Activated T-cell treated with anti-CD3 and anti-CD28 coated beads, Interleukin-2, amount 50 U/mL, for 72 hours (primary cell): ENCODE data around the gene GAGE10. TPM values are rescaled to one million over a fixed set of nuclear protein-coding genes. Genes with fewer than 3 reads are reported as not detected.

Experiments used
- ATAC-seq, 2 donors: fragments of 150-1000 bp; cut with Tn5 transposase; replicated peaks in 1 of 2; 2 replicates each; pipeline ENCODE4 v1.10.0; 2021; ENCODE audit warnings: moderate library complexity in 2 of 2, mild to moderate bottlenecking in 1 of 2
- DNase-seq, 2 donors: peaks; one replicate each; pipeline ENCODE4 v3.0.0; 2021 to 2022; ENCODE audit warnings: mixed read lengths in 1 of 2
- H3K27ac Mint-ChIP-seq: one replicate; pipeline ENCODE4 v1.8.0; 2022; ENCODE audit warnings: mild to moderate bottlenecking, moderate library complexity, mixed read lengths
- H3K27me3 Mint-ChIP-seq: one replicate; pipeline ENCODE4 v1.8.0; 2022; ENCODE audit warnings: low read depth, mixed read lengths
- H3K36me3 Mint-ChIP-seq, 2 donors: one replicate each; pipeline ENCODE4 v1.8.0; 2022; ENCODE audit warnings: mixed read lengths in 2 of 2, mild to moderate bottlenecking in 1 of 2; ENCODE audit not compliant: insufficient read depth in 2 of 2
- H3K4me1 Mint-ChIP-seq: one replicate; pipeline ENCODE4 v1.8.0; 2022; ENCODE audit warnings: low read depth, mixed read lengths
- H3K4me3 Mint-ChIP-seq, 2 donors: one replicate each; pipeline ENCODE4 v1.8.0; 2022; ENCODE audit warnings: mild to moderate bottlenecking in 2 of 2, mixed read lengths in 2 of 2, moderate library complexity in 2 of 2
- H3K9me3 Mint-ChIP-seq, 2 donors: one replicate each; pipeline ENCODE4 v1.8.0; 2022; ENCODE audit warnings: mixed read lengths in 2 of 2
- total RNA-seq, 2 donors: library from RNA; stranded (reverse); gene quantifications; one replicate each; pipeline ENCODE4 v1.2.3, GENCODE V29; 2022

Gene GAGE10
- total RNA-seq, 2 donors from 2014 or later, result not detected

DNA sequence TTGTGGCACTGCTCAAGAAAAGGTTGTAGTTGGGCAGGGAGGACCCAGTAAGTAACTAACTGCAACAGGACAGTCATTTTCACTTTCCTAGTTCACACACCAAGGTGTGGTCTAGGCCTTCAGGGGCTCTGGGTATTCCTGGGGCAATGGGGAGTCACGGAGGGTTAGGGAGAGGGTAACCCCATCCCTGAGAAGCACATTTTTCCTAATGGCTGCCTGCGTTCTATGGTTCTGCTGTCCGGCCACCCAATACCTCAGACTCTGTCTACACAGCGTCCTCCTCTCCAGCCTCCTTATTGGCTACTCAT lies 34.8 kb upstream of the GAGE10 start:
- Mint-ChIP-seq H3K36me3 (peaks cover 3 to 5% of the 10 kb centered on the region in 2 donors), H3K4me1 (peaks cover 57% of the 10 kb centered on the region)

GRCh38 chrX:49269010-49269766 lies 34.3 kb upstream of the GAGE10 start:
- Mint-ChIP-seq H3K4me3 (peak overlapping the region; percentile 86 to 95), H3K27ac (peak overlapping the region; percentile 96), H3K9me3 (no peaks in the 10 kb centered on the region), H3K4me1 (peaks cover 57% of the 10 kb centered on the region), H3K27me3 (peaks cover 8% of the 10 kb centered on the region), H3K36me3 (peaks cover 3 to 5% of the 10 kb centered on the region in 2 donors)
- peak; percentile 92 to 96 for DNase-seq
- ATAC-seq, result peak; percentile 82

More for the DNA sequence above, 34.8 kb upstream of the GAGE10 start:
- H3K4me3 Mint-ChIP-seq, result peak overlapping the region; percentile 86 to 95
- peaks cover 8% of the 10 kb centered on the region for H3K27me3 Mint-ChIP-seq
- no peaks in the 10 kb centered on the region for H3K9me3 Mint-ChIP-seq
- peak overlapping the region; percentile 96 for H3K27ac Mint-ChIP-seq
- ATAC-seq, result no peak
- DNase-seq, result no peak

DNA sequence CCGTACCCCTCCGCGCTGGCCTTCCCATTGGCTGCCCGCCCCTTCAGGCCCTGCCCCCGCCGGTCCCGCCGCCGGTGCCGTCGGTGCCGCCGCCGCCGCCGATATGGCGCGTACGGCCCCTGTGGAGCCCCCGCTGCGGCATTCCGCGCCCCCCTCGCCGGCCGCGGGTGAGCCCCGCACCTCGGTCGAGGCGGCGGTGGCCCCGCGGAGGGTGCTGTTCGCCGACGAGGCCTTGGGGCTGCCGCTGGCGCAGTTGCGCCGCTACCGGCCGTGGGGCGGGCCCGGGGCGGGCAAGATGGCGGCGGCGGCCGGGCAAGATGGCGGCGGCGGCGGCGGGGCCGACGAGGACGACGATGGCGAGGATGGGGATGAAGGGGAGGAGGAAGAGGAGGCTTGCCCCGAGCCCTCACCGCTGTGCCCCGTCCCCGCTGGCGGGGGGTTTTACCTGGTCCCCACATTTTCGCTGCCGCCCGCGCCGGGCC lies 33.6 kb upstream of the GAGE10 start, which contains the start of gene PPP1R3F:
Gene PPP1R3F (plus strand): TSS at position 27 of the 482 bp plus-strand sequence. CDS start 77 bp downstream, at position 104.
- Mint-ChIP-seq H3K36me3 (peaks cover 4 to 7% of the 10 kb centered on the region in 2 donors), H3K4me1 (peaks cover 57% of the 10 kb centered on the region), H3K4me3 (peak within 1 kb of the TSS; percentile 86 to 95), H3K27ac (peak within 1 kb of the TSS; percentile 96), H3K27me3 (peaks cover 9% of the 10 kb centered on the region), H3K9me3 (no peaks in the 10 kb centered on the region)
- ATAC-seq, result peak; percentile 2
- no peak for DNase-seq

DNA sequence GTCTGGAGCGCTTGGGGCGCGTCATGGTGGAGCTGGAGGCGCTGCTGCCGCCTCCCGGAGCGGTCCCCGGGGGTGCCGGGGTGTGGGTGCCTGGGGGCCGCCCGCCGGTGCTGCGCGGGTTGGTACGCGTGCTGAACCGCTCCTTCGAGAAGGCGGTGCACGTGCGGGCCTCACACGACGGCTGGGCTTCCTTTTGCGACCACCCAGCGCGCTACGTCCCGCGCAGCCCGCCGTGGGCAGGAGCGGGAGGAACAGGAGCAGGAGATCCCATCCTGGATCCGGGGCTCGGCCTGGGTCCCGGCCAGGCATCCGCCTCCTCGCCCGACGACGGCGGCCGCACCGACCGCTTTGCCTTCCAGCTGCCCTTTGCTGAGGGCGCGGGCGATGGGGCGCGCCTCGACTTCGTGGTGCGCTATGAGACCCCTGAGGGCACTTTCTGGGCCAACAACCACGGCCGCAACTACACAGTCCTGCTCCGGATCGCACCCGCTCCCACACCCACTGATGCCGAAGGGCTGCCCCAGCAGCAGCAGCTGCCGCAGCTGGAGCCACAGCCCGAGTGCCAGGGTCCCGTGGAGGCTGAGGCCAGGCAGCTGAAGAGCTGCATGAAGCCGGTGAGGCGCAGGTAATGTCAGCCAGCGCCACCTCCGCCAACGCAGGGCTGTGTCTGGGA lies 33.1 kb upstream of the GAGE10 start:
- Mint-ChIP-seq H3K27me3 (peaks cover 14% of the 10 kb centered on the region), H3K4me3 (peak overlapping the region; percentile 70 to 78), H3K27ac (peak overlapping the region; percentile 81), H3K36me3 (peaks cover 7 to 9% of the 10 kb centered on the region in 2 donors), H3K9me3 (no peaks in the 10 kb centered on the region), H3K4me1 (peaks cover 58% of the 10 kb centered on the region)
- ATAC-seq, result no peak
- DNase-seq, result no peak

DNA sequence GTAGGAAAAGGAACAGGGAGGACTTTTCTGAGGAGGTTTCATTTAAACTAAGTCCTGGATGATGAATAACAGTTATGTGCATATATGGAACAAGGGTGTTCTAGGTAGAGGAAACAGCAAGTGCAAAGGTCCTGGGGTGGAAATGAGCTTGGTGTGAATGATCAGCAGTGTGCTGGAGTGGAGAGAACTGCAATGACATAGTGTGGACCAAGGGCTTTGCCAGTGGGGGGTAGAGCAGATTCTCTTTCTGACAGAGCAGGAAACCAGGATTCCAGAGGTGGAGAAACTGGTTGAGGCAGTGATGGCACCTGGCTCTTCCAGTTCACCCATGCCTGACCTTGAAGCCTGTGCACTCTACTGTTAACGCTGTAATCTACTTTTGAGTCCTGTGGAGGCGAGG lies 32.1 kb upstream of the GAGE10 start:
- Mint-ChIP-seq H3K4me1 (peaks cover 68% of the 10 kb centered on the region), H3K4me3 (peak overlapping the region; percentile 70 to 78), H3K27me3 (peaks cover 18% of the 10 kb centered on the region), H3K36me3 (peaks cover 7 to 9% of the 10 kb centered on the region in 2 donors), H3K27ac (peak overlapping the region; percentile 81), H3K9me3 (no peaks in the 10 kb centered on the region)
- DNase-seq (no peak), ATAC-seq (no peak)

DNA sequence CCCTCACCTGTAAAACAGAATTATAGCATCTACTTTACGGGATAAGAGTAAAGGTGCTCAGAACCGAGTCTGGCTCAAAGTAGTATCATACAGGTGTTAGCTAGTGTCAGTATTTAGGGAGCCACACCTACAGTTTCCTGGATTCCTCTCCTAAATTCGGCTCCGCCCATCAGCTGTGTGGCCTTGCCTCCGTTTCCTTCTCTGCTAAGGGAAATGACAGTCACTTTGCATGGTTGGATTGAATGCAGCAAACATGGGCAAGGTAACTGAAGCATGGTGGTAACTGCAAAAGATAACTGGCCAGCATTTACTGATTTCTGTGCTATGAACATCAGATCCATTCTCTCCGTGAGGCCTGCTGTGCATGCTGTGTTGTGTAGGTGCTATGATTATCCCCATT lies 31.0 kb upstream of the GAGE10 start:
- ATAC-seq (no peak), DNase-seq (no peak)
- Mint-ChIP-seq H3K36me3 (peaks cover 7 to 9% of the 10 kb centered on the region in 2 donors), H3K27me3 (peaks cover 14% of the 10 kb centered on the region), H3K4me1 (peaks cover 76% of the 10 kb centered on the region), H3K27ac (peak overlapping the region; percentile 62), H3K9me3 (no peaks in the 10 kb centered on the region), H3K4me3 (peak overlapping the region; percentile 70 to 78)

- Mint-ChIP-seq H3K9me3 (no peaks in the 10 kb centered on the region), H3K4me3 (peak overlapping the region; percentile 70 to 78), H3K27me3 (peaks cover 11% of the 10 kb centered on the region), H3K36me3 (peaks cover 7 to 9% of the 10 kb centered on the region in 2 donors), H3K27ac (peak overlapping the region; percentile 62), H3K4me1 (peaks cover 76% of the 10 kb centered on the region)
- peak; percentile 8 to 19 for ATAC-seq
- DNase-seq, result peak; percentile 48 to 55
Measured at GRCh38 chrX:49273181-49273727, 30.2 kb upstream of the GAGE10 start.

DNA sequence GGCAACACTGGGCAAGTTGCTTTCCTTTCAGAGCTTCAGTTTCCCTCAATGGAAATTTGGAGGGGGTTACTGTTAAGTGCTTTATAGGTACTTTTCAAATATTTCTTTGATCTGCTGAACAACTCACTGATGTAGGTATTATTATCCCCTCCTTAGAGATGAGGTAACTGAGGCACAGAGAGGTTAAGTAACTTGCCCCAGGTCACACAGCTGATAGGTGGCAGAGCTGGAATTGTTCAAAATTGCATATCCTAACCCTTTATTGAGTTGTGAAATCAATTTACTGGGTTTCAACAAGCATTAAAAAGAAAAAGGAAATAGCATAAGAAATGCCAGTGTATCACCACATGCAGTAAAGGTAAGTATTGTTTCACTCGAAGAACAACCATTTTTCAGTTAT lies 27.2 kb upstream of the GAGE10 start:
- Mint-ChIP-seq H3K4me1 (peaks cover 92% of the 10 kb centered on the region), H3K9me3 (no peaks in the 10 kb centered on the region), H3K27me3 (peaks cover 11% of the 10 kb centered on the region), H3K27ac (peak overlapping the region; percentile 97), H3K4me3 (peak overlapping the region; percentile 70 to 89), H3K36me3 (peaks cover 5% of the 10 kb centered on the region in 2 donors)
- ATAC-seq, result no peak
- no peak for DNase-seq

- DNase-seq (peak; percentile 40 to 57), ATAC-seq (peak; percentile 51 to 55)
- Mint-ChIP-seq H3K27me3 (peaks cover 11% of the 10 kb centered on the region), H3K36me3 (peaks cover 4% of the 10 kb centered on the region in 2 donors), H3K9me3 (no peaks in the 10 kb centered on the region), H3K27ac (peak overlapping the region; percentile 97), H3K4me1 (peaks cover 90% of the 10 kb centered on the region), H3K4me3 (peak overlapping the region; percentile 66 to 89)
Measured at GRCh38 chrX:49276671-49277534, 26.5 kb upstream of the GAGE10 start.

DNA sequence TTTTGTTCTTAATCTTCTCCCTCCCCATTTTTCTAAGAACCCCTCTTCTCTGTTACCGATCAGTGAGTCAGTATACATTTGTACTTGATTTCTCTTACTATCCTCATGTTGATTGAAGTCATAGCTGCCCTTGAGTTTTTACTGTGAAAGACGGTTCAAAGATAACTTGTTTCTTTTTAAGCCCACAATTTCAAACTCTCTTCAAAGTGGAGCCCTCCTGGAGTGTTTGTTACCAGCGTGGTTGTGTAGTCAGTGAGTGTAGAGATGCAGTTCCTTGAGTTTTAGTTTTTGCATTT lies 26.0 kb upstream of the GAGE10 start:
- Mint-ChIP-seq H3K27me3 (peaks cover 17% of the 10 kb centered on the region), H3K9me3 (no peaks in the 10 kb centered on the region), H3K4me3 (peak overlapping the region; percentile 66 to 89), H3K36me3 (peaks cover 4% of the 10 kb centered on the region in 2 donors), H3K27ac (peak overlapping the region; percentile 97), H3K4me1 (peaks cover 85% of the 10 kb centered on the region)
- no peak for DNase-seq
- peak in 1 of 2 donors; percentile 54 for ATAC-seq

- peaks cover 18% of the 10 kb centered on the region for H3K27me3 Mint-ChIP-seq
- DNase-seq (no peak), ATAC-seq (no peak)
- H3K9me3 Mint-ChIP-seq, result no peaks in the 10 kb centered on the region
- H3K4me1 Mint-ChIP-seq, result peaks cover 79% of the 10 kb centered on the region
- H3K36me3 Mint-ChIP-seq, result peaks cover 4% of the 10 kb centered on the region in 2 donors
- peak overlapping the region; percentile 66 to 89 for H3K4me3 Mint-ChIP-seq
- H3K27ac Mint-ChIP-seq, result peak overlapping the region; percentile 97
Measured at GRCh38 chrX:49278081-49278480, 25.4 kb upstream of the GAGE10 start.

DNA sequence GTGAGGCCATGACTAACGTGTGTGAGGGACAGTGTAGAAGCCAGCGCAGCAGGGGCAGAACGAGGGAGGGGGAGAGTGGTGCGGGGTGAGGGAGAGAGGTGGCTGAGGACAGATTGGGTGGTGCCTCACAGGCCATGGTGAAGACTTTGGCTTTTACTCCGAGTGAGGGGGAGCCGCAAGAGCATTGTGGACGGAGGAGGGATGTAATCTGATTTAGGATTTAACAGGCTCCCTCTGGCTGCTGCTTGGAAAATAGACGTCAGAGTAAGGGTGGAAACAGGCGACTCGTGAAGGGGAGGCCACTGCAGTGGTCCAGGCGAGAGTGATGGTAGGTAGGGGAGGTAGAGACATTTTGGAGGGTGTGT lies 20.8 kb upstream of the GAGE10 start:
- Mint-ChIP-seq H3K9me3 (no peaks in the 10 kb centered on the region), H3K27ac (peak overlapping the region; percentile 90), H3K27me3 (peaks cover 8% of the 10 kb centered on the region), H3K36me3 (no peaks in the 10 kb centered on the region), H3K4me3 (no peak overlapping the region), H3K4me1 (peaks cover 42% of the 10 kb centered on the region)
- ATAC-seq (no peak), DNase-seq (no peak)
